Neural progenitor cell (in vitro differentiated cells): Measurements from ENCODE around the gene EPB41L4B. TPM values are rescaled to one million over a fixed set of nuclear protein-coding genes. Genes with fewer than 3 reads are reported as not detected.

Experiments
- DNase-seq: peaks from one replicate; pipeline ENCODE4 v3.0.0-alpha.2; 2016; ENCODE audit warnings: low spot score
- H2AFZ ChIP-seq: fragments of 200-600 bp; sonication (generic); replicated peaks from 2 replicates; pipeline ENCODE4 v1.6.1; 2016; ENCODE audit warnings: antibody characterized with exemption
- H3F3A ChIP-seq: fragments of 200-600 bp; sonication (generic); 2 replicates; pipeline ENCODE4 v1.6.1; 2016; ENCODE audit warnings: antibody characterized with exemption, low read depth
- H3K27ac ChIP-seq: fragments of 200-600 bp; sonication (generic); 2 replicates; pipeline ENCODE4 v1.5.1; 2016; ENCODE audit warnings: mild to moderate bottlenecking
- H3K27me3 ChIP-seq: fragments of 200-600 bp; sonication (generic); 2 replicates; pipeline ENCODE4 v1.6.1; 2016; ENCODE audit warnings: mild to moderate bottlenecking, moderate library complexity
- H3K36me3 ChIP-seq: fragments of 200-600 bp; sonication (generic); 2 replicates; pipeline ENCODE4 v1.5.1; 2016
- H3K4me1 ChIP-seq: fragments of 200-600 bp; sonication (generic); 2 replicates; pipeline ENCODE4 v1.6.1; 2016; ENCODE audit warnings: mixed run types
- H3K4me2 ChIP-seq: fragments of 200-600 bp; sonication (generic); 2 replicates; pipeline ENCODE4 v1.6.1; 2016
- H3K4me3 ChIP-seq: fragments of 200-600 bp; sonication (generic); 2 replicates; pipeline ENCODE4 v1.5.1; 2016
- H3K79me2 ChIP-seq: fragments of 200-600 bp; sonication (generic); 2 replicates; pipeline ENCODE4 v1.6.1; 2016; ENCODE audit warnings: low read depth
- H3K9ac ChIP-seq: fragments of 200-600 bp; sonication (generic); 2 replicates; pipeline ENCODE4 v1.6.1; 2016
- H3K9me3 ChIP-seq: fragments of 200-600 bp; sonication (generic); 2 replicates; pipeline ENCODE4 v1.5.1; 2016; ENCODE audit warnings: low read depth
- H4K20me1 ChIP-seq: fragments of 200-600 bp; sonication (generic); 2 replicates; pipeline ENCODE4 v1.6.1; 2016; ENCODE audit warnings: low read depth
- H3K27ac Mint-ChIP-seq: 3 replicates; pipeline ENCODE4 v1.8.0; 2021; ENCODE audit warnings: mixed read lengths
- H3K27me3 Mint-ChIP-seq: 2 replicates; pipeline ENCODE4 v1.8.0; 2022; ENCODE audit warnings: low read depth, mild to moderate bottlenecking, inconsistent platforms, moderate library complexity, mixed read lengths; ENCODE audit not compliant: insufficient read depth
- H3K36me3 Mint-ChIP-seq: 3 replicates; pipeline ENCODE4 v1.8.0; 2021; ENCODE audit warnings: mixed read lengths
- H3K4me1 Mint-ChIP-seq: 3 replicates; pipeline ENCODE4 v1.8.0; 2021; ENCODE audit warnings: mixed read lengths
- H3K4me3 Mint-ChIP-seq: 3 replicates; pipeline ENCODE4 v1.8.0; 2021; ENCODE audit warnings: mild to moderate bottlenecking, moderate library complexity, mixed read lengths
- H3K9me3 Mint-ChIP-seq: 3 replicates; pipeline ENCODE4 v1.8.0; 2020; ENCODE audit warnings: mixed read lengths
- EZH2 ChIP-seq: fragments of 200-600 bp; sonication (generic); IDR thresholded peaks from 2 replicates; pipeline ENCODE4 v1.6.1; 2017; ENCODE audit warnings: antibody characterized with exemption, mild to moderate bottlenecking, moderate library complexity
- EZH2phosphoT487 ChIP-seq: fragments of 200-600 bp; sonication (generic); IDR thresholded peaks from 2 replicates; pipeline ENCODE4 v1.6.1; 2017; ENCODE audit warnings: antibody characterized with exemption
- total RNA-seq: library from RNA; depleted of rRNA; stranded (reverse); fragments of >200 nt; gene quantifications from 2 replicates; pipeline ENCODE4 v1.2.3, GENCODE V29; 2015; ENCODE audit warnings: low replicate concordance
- TF ChIP-seq, protein P1 (sequence below): fragments of 200-600 bp; sonication (generic); IDR thresholded peaks from 2 replicates; pipeline ENCODE4 v1.5.1; 2017; ENCODE audit warnings: antibody characterized with exemption, mild to moderate bottlenecking

EPB41L4B gene
- total RNA-seq, 1 donor from 2014 or later: 6.2 TPM

GRCh38 chr9:109161471-109161870 lies 159.4 kb downstream of the EPB41L4B start:
- peaks cover 17% of the 10 kb centered on the region for H3K4me1 Mint-ChIP-seq
- no peak for DNase-seq
- Histone ChIP-seq H3K36me3 (no peaks in the 10 kb centered on the region), H3K9ac (no peak overlapping the region), H3K27ac (no peak overlapping the region), H3K27me3 (peaks cover 43% of the 10 kb centered on the region), H4K20me1 (peaks cover 10% of the 10 kb centered on the region), H3K79me2 (no peaks in the 10 kb centered on the region), H3F3A (peaks cover 18% of the 10 kb centered on the region), H3K9me3 (peaks cover 6% of the 10 kb centered on the region), H2AFZ (no peak overlapping the region), H3K4me1 (peaks cover 9% of the 10 kb centered on the region), H3K4me2 (no peak overlapping the region), H3K4me3 (no peak overlapping the region)
- no peak overlapping the region for H3K4me3 Mint-ChIP-seq
- H3K27ac Mint-ChIP-seq: no peak overlapping the region
- H3K27me3 Mint-ChIP-seq: peaks cover 35% of the 10 kb centered on the region
- peaks cover 13% of the 10 kb centered on the region for H3K9me3 Mint-ChIP-seq
- peaks cover 7% of the 10 kb centered on the region for H3K36me3 Mint-ChIP-seq
- TF ChIP-seq EZH2phosphoT487: no peak
- TF ChIP-seq, protein P1, sequence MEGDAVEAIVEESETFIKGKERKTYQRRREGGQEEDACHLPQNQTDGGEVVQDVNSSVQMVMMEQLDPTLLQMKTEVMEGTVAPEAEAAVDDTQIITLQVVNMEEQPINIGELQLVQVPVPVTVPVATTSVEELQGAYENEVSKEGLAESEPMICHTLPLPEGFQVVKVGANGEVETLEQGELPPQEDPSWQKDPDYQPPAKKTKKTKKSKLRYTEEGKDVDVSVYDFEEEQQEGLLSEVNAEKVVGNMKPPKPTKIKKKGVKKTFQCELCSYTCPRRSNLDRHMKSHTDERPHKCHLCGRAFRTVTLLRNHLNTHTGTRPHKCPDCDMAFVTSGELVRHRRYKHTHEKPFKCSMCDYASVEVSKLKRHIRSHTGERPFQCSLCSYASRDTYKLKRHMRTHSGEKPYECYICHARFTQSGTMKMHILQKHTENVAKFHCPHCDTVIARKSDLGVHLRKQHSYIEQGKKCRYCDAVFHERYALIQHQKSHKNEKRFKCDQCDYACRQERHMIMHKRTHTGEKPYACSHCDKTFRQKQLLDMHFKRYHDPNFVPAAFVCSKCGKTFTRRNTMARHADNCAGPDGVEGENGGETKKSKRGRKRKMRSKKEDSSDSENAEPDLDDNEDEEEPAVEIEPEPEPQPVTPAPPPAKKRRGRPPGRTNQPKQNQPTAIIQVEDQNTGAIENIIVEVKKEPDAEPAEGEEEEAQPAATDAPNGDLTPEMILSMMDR: no peak
- no peak for TF ChIP-seq EZH2

- Mint-ChIP-seq H3K4me1 (peaks cover 3% of the 10 kb centered on the region), H3K27ac (no peak overlapping the region), H3K36me3 (peaks cover 4% of the 10 kb centered on the region), H3K4me3 (no peak overlapping the region), H3K9me3 (peaks cover 3% of the 10 kb centered on the region), H3K27me3 (peaks cover 22% of the 10 kb centered on the region)
- H3K4me2 ChIP-seq: no peak overlapping the region
- no peaks in the 10 kb centered on the region for H4K20me1 ChIP-seq
- no peaks in the 10 kb centered on the region for H3K79me2 ChIP-seq
- H3F3A ChIP-seq: no peaks in the 10 kb centered on the region
- H3K27ac ChIP-seq: no peak overlapping the region
- H3K27me3 ChIP-seq: peaks cover 28% of the 10 kb centered on the region
- H3K36me3 ChIP-seq: no peaks in the 10 kb centered on the region
- no peaks in the 10 kb centered on the region for H3K9me3 ChIP-seq
- H3K4me1 ChIP-seq: no peaks in the 10 kb centered on the region
- no peak overlapping the region for H2AFZ ChIP-seq
- TF ChIP-seq EZH2phosphoT487 (no peak), EZH2 (no peak)
- TF ChIP-seq, protein P1: no peak
- no peak overlapping the region for H3K4me3 ChIP-seq
- H3K9ac ChIP-seq: no peak overlapping the region
- DNase-seq: no peak
Measured at GRCh38 chr9:109159583-109159982, 161.3 kb downstream of the EPB41L4B start.

DNA sequence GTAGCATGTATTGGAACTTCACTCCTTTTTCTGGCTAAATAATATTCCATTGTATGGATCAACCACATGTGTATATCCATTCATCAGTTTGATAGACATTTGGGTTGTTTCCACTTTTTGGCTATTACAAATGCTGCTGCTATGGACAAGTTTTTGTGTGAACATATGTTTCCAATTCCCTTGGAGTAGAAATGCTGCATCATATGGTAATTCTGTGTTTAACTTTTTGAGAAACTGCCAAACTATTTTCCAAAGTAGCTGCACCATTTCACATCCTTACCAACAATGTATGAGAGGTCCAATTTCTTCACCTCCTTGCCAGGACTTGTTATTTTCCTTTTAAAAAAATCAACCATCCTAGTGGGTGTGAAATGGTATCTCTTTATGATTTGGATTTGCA lies 162.2 kb downstream of the EPB41L4B start:
- DNase-seq: no peak
- Histone ChIP-seq H3F3A (no peaks in the 10 kb centered on the region), H3K27ac (no peak overlapping the region), H3K9ac (no peak overlapping the region), H3K4me3 (no peak overlapping the region), H3K9me3 (no peaks in the 10 kb centered on the region), H2AFZ (no peak overlapping the region), H3K4me2 (no peak overlapping the region), H3K4me1 (no peaks in the 10 kb centered on the region), H4K20me1 (no peaks in the 10 kb centered on the region), H3K36me3 (no peaks in the 10 kb centered on the region), H3K27me3 (peaks cover 19% of the 10 kb centered on the region), H3K79me2 (no peaks in the 10 kb centered on the region)
- peaks cover 18% of the 10 kb centered on the region for H3K27me3 Mint-ChIP-seq
- no peak overlapping the region for H3K27ac Mint-ChIP-seq
- no peak overlapping the region for H3K4me3 Mint-ChIP-seq
- peaks cover 9% of the 10 kb centered on the region for H3K9me3 Mint-ChIP-seq
- TF ChIP-seq, protein P1: no peak
- TF ChIP-seq EZH2phosphoT487 (no peak), EZH2 (no peak)
- no peaks in the 10 kb centered on the region for H3K36me3 Mint-ChIP-seq
- peaks cover 3% of the 10 kb centered on the region for H3K4me1 Mint-ChIP-seq
